CD4-positive, alpha-beta T cell treated with Interleukin-1 beta for 1 hour (primary cell): ENCODE results near the gene ISCA1.
"Not testable (repeated sequence)": the region's sequence is repeated elsewhere in the genome, so short reads cannot be mapped to it uniquely, and the experiment has no call there.

Experiments used
- DNase-seq, 2 donors: peaks; one replicate each; pipeline ENCODE4 v3.0.0-alpha.2; 2020 to 2022

The ISCA1 gene

GRCh38 chr9:86282077-86282978 lies at the start of gene ISCA1:
TSS of gene ISCA1 (minus strand) at chr9:86282538. CDS start at chr9:86282458, 80 bp downstream.
- peak; percentile 97 for DNase-seq

GRCh38 chr9:86330186-86330585 lies 47.8 kb upstream of the ISCA1 start:
- DNase-seq: no peak

- DNase-seq: no peak
Measured at GRCh38 chr9:86329649-86330048, 47.3 kb upstream of the ISCA1 start.

- DNase-seq: no peak
Measured at GRCh38 chr9:86328156-86328555, 45.8 kb upstream of the ISCA1 start.

- DNase-seq: no peak
Measured at GRCh38 chr9:86326536-86326935, 44.2 kb upstream of the ISCA1 start.

GRCh38 chr9:86324901-86325300 lies 42.6 kb upstream of the ISCA1 start:
- no peak for DNase-seq

GRCh38 chr9:86324308-86324707 lies 42.0 kb upstream of the ISCA1 start:
- DNase-seq: no peak

GRCh38 chr9:86322973-86323644 lies 40.8 kb upstream of the ISCA1 start:
- DNase-seq: no peak

GRCh38 chr9:86321373-86321772 lies 39.0 kb upstream of the ISCA1 start:
- no peak for DNase-seq

- DNase-seq: no peak
Measured at GRCh38 chr9:86318187-86318586, 35.8 kb upstream of the ISCA1 start.

- DNase-seq: no peak
Measured at GRCh38 chr9:86315078-86315477, 32.7 kb upstream of the ISCA1 start.

GRCh38 chr9:86312959-86313358 lies 30.6 kb upstream of the ISCA1 start:
- not testable (repeated sequence) for DNase-seq

GRCh38 chr9:86308687-86309086 lies 26.3 kb upstream of the ISCA1 start:
- DNase-seq: no peak

- no peak for DNase-seq
Measured at GRCh38 chr9:86304236-86304730, 21.9 kb upstream of the ISCA1 start.

GRCh38 chr9:86303316-86303975 lies 21.1 kb upstream of the ISCA1 start:
- peak in 1 of 2 donors; percentile 26 for DNase-seq

- no peak for DNase-seq
Measured at GRCh38 chr9:86301686-86302085, 19.3 kb upstream of the ISCA1 start.

GRCh38 chr9:86300701-86301100 lies 18.4 kb upstream of the ISCA1 start:
- no peak for DNase-seq

- no peak for DNase-seq
Measured at GRCh38 chr9:86298873-86299272, 16.5 kb upstream of the ISCA1 start.

- not testable (repeated sequence) for DNase-seq
Measured at GRCh38 chr9:86290341-86290740, 8.0 kb upstream of the ISCA1 start.

GRCh38 chr9:86288499-86289198 lies 6.3 kb upstream of the ISCA1 start:
- no peak for DNase-seq

GRCh38 chr9:86287013-86287412 lies 4.7 kb upstream of the ISCA1 start:
- peak in 1 of 2 donors; percentile 7 for DNase-seq

- no peak for DNase-seq
Measured at GRCh38 chr9:86286278-86286677, 3.9 kb upstream of the ISCA1 start.

GRCh38 chr9:86285261-86285660 lies 2.9 kb upstream of the ISCA1 start:
- no peak for DNase-seq
